Measurements from ENCODE around the gene PCNX3. TPM values are rescaled to one million over a fixed set of nuclear protein-coding genes. Genes with fewer than 3 reads are reported as not detected.

Gene PCNX3
- 100 to 1,000 TPM; 101 to 105 (median 102) TPM for total RNA-seq
- total RNA-seq (2013), result 20.0 TPM

DNA sequence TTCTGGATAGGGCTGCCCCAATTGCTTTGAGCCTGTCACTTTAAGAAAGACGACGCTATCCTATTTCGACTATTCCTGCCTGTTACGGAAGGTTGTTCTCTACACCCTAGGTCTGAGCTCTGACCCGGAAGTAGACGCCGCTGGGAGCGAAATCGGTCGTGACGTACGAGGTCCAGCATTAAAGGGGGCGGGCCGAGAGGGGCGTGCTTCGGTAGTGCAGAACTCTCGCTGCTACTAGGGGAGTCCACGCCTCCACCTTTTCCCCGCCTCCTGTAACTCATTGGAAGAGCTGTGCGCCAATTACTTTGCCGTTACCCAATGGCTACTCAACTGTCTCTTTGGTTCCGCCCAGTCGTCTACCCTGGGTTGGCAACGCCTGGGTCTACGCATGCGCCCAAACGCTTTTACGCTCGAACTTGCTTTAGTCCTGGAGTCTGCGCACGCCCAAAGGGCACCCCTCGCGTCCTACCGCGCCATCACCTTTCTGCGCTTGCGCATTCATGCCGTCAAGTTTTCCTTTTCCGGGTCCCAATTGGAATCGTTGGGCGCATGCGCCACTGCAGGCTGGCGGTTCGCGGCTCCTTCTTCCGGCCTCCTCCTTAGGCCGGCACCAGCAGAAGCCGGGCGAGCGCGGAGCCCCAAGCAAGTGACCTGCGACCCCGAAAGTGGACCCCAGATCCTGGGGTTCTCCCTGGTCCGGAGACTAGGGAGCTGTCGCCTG lies at the start of gene PCNX3:
PCNX3 (plus strand) TSS at position 548 of the 721 bp plus-strand sequence. CDS start 536 bp downstream, outside the sequence.
- peak within 1 kb of the TSS; percentile 97 for H3K27ac ChIP-seq (ENCODE audit: low read length)
- intact Hi-C loops (cut with micrococcal nuclease), result loop anchor here (1.0 to 5.0 kb wide), 6 partner anchors 37 to 243 kb away; partner anchors contain the start of genes CFL1 and ZNRD2
- peak within 1 kb of the TSS; percentile 98 for H3K4me3 Mint-ChIP-seq
- H3K36me3 Mint-ChIP-seq, result no peaks in the 10 kb centered on the region
- H3K27ac Mint-ChIP-seq, result peak within 1 kb of the TSS; percentile 96 to 97
- H3K4me1 ChIP-seq (ENCODE audit: control insufficient read depth, insufficient read depth, low read length), result peaks cover 58% of the 10 kb centered on the region
- peak within 1 kb of the TSS; percentile 86 for H3K4me3 ChIP-seq (ENCODE audit: low read length)
- peaks cover 32 to 52% of the 10 kb centered on the region in 2 donors for H3K4me1 Mint-ChIP-seq
- H3K36me3 ChIP-seq (ENCODE audit: control insufficient read depth, insufficient read depth, low read length), result peaks cover 33% of the 10 kb centered on the region
- no peaks in the 10 kb centered on the region for H3K27me3 Mint-ChIP-seq (ENCODE audit: low read depth in 2 of 2)
- no peaks in the 10 kb centered on the region for H3K9me3 ChIP-seq (ENCODE audit: control insufficient read depth, insufficient read depth, low read length)
- no peaks in the 10 kb centered on the region for H3K9me3 Mint-ChIP-seq
- DNase-seq, result peak; percentile 99 to 100
- peak; percentile 84 to 95 (median 85) for ATAC-seq
- TF ChIP-seq, protein P1, sequence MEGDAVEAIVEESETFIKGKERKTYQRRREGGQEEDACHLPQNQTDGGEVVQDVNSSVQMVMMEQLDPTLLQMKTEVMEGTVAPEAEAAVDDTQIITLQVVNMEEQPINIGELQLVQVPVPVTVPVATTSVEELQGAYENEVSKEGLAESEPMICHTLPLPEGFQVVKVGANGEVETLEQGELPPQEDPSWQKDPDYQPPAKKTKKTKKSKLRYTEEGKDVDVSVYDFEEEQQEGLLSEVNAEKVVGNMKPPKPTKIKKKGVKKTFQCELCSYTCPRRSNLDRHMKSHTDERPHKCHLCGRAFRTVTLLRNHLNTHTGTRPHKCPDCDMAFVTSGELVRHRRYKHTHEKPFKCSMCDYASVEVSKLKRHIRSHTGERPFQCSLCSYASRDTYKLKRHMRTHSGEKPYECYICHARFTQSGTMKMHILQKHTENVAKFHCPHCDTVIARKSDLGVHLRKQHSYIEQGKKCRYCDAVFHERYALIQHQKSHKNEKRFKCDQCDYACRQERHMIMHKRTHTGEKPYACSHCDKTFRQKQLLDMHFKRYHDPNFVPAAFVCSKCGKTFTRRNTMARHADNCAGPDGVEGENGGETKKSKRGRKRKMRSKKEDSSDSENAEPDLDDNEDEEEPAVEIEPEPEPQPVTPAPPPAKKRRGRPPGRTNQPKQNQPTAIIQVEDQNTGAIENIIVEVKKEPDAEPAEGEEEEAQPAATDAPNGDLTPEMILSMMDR (IDR thresholded peaks at IDR 0.05), result no peak
- H3K27me3 ChIP-seq (ENCODE audit: control insufficient read depth, insufficient read depth, low read length), result no peaks in the 10 kb centered on the region
- under 1% methylated on average over 55 of the region's 55 CpGs for WGBS (ENCODE audit: insufficient coverage)

DNA sequence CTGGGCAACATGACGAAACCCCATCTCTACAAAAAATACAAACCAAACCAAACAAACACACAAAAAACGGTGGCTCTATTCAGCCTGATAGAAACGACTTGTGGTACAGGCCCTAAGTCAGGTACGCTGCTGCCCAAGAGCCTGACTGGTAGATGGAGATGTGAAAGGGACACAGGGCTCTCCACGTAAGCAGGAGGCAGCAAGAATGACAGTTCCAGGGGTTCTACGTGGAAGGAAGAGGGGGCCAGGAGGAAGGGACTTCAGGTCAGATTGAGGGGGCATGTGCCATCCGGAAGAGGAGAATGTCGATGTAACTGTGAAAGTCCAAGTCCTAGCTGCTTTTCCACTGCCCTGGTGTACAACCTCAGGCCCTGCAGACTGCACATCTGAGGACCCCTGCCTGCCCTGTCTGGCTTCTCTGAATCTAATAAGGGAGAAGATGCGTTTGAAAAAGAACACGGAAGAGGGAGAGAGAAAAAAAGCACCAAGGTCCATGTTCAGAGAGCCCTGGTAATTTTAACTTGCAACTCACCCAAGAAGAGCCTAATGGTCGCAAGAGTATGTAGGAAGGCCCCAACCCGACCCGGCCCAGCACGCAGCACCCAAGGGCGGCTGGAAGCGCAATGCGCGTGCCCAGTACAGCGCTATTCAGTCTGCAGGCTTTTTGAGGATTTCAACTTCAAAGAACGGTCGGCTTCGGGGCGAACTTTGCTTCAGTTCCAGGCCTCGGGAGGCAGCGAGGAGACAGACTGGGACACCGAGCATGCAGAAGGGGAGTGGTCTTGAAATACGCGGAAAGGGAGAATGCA lies 46.2 kb upstream of the PCNX3 start:
- TF ChIP-seq, protein P1 (IDR thresholded peaks at IDR 0.05), result no peak
- H3K36me3 ChIP-seq (ENCODE audit: control insufficient read depth, insufficient read depth, low read length), result peaks cover 5% of the 10 kb centered on the region
- Mint-ChIP-seq H3K27me3 (ENCODE audit: low read depth in 2 of 2) (no peaks in the 10 kb centered on the region), H3K4me3 (peak overlapping the region; percentile 98), H3K36me3 (no peaks in the 10 kb centered on the region), H3K4me1 (peaks cover 65 to 85% of the 10 kb centered on the region in 2 donors), H3K9me3 (no peaks in the 10 kb centered on the region), H3K27ac (peak overlapping the region; percentile 99)
- no peaks in the 10 kb centered on the region for H3K27me3 ChIP-seq (ENCODE audit: control insufficient read depth, insufficient read depth, low read length)
- DNase-seq (no peak), ATAC-seq (peak; percentile 8 to 19 (median 11))
- H3K4me1 ChIP-seq (ENCODE audit: control insufficient read depth, insufficient read depth, low read length), result peaks cover 86% of the 10 kb centered on the region
- 6% methylated on average over 28 of the region's 28 CpGs for WGBS (ENCODE audit: insufficient coverage)
- no peaks in the 10 kb centered on the region for H3K9me3 ChIP-seq (ENCODE audit: control insufficient read depth, insufficient read depth, low read length)
- peak overlapping the region; percentile 97 for H3K27ac ChIP-seq (ENCODE audit: low read length)
- peak overlapping the region; percentile 54 for H3K4me3 ChIP-seq (ENCODE audit: low read length)
- intact Hi-C loops (cut with micrococcal nuclease), result no loop called here

DNA sequence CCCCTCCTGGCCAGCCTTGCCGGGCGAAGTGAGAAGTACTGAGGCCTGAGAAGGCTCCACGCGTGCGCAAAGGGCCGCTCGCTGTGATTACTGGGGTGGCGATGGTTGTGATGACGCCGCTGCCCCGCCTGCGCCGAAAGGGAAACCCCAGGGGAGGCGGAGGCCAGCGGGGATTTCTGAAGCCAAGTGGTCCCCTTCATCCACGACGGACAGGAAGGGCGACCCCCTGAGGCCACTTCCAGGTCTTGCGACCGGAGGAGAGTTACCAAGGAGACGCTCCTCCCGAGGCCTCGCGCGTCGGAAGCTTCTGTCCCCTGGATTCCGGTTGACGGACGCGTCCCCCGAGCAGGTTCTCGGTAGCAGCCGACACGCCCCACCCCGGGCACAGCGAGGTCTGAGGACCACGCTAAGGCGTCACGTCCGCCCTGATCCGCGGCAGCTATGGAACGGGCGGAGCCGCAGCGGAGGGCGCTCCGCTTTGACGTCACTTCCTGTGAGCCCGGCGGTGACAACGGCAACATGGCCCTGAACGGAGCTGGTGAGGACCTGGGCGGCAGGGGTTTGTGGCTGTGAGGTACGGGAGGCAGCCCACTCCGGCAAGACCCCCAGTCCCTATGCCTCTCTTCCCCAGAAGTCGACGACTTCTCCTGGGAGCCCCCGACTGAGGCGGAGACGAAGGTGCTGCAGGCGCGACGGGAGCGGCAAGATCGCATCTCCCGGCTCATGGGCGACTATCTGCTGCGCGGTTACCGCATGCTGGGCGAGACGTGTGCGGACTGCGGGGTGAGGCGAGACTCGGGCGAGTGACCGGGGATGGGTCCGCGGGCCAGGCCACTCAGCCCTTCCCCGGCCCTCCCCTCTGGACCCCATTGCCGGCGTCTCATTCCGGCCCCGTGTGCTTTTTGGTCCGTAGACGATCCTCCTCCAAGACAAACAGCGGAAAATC lies 45.3 kb upstream of the PCNX3 start, which contains the start of gene ZNRD2:
ZNRD2 (plus strand) TSS at position 505 of the 946 bp plus-strand sequence; CDS start at position 520, 15 bp downstream.
- intact Hi-C loops (cut with micrococcal nuclease), result loop anchor here (1.0 to 5.0 kb wide), 8 partner anchors 18 to 183 kb away; partner anchors contain the start of genes FRMD8 and PCNX3
- WGBS (ENCODE audit: insufficient coverage), result under 1% methylated on average over 89 of the region's 89 CpGs
- Mint-ChIP-seq H3K27ac (peak within 1 kb of the TSS; percentile 99), H3K36me3 (no peaks in the 10 kb centered on the region), H3K4me3 (peak within 1 kb of the TSS; percentile 98), H3K27me3 (ENCODE audit: low read depth in 2 of 2) (no peaks in the 10 kb centered on the region), H3K9me3 (no peaks in the 10 kb centered on the region), H3K4me1 (peaks cover 64 to 86% of the 10 kb centered on the region in 2 donors)
- peak; percentile 59 to 86 (median 70) for ATAC-seq
- DNase-seq, result peak; percentile 96 to 99
- Histone ChIP-seq H3K36me3 (ENCODE audit: control insufficient read depth, insufficient read depth, low read length) (peaks cover 5% of the 10 kb centered on the region), H3K27me3 (ENCODE audit: control insufficient read depth, insufficient read depth, low read length) (no peaks in the 10 kb centered on the region), H3K4me1 (ENCODE audit: control insufficient read depth, insufficient read depth, low read length) (peaks cover 85% of the 10 kb centered on the region), H3K9me3 (ENCODE audit: control insufficient read depth, insufficient read depth, low read length) (no peaks in the 10 kb centered on the region), H3K27ac (ENCODE audit: low read length) (peak within 1 kb of the TSS; percentile 97), H3K4me3 (ENCODE audit: low read length) (peak within 1 kb of the TSS; percentile 54)
- TF ChIP-seq, protein P1 (IDR thresholded peaks at IDR 0.05), result peak; percentile 29

Data from natural killer cell (primary cell).